ENCODE results near the gene TMEM33. TPM values are rescaled to one million over a fixed set of nuclear protein-coding genes. Genes with fewer than 3 reads are reported as not detected.

Gene TMEM33
- total and polyA plus RNA-seq, 2 experiments from 2014 or later, result 16.5 to 18.9 TPM

DNA sequence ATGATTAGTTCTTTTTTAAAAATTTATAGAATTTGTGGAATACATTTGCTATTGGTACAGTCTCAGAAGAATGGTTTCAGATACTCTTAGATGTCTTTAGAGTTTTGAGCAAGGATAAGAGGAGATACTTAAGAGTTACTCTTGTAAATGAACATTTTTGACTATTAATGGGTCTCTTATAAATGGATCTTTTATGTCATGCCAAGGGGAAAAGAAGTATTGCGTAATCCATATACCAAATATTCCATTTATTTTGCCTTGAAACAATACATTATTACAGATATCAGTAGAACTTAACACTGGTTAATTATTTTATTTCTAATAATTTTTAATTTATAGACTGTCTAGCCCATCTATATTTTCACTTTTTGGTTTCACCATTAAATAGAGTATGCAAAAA lies 29.2 kb downstream of the TMEM33 start:
- Histone ChIP-seq H3K9me3 (ENCODE audit: low read depth) (no peaks in the 10 kb centered on the region), H3K36me3 (no peaks in the 10 kb centered on the region), H3K4me1 (ENCODE audit: low read depth) (no peaks in the 10 kb centered on the region), H3K27me3 (no peaks in the 10 kb centered on the region), H3K27ac (no peak overlapping the region), H3K4me3 (no peak overlapping the region)
- no peak for TF ChIP-seq CTCF (IDR thresholded peaks at IDR 0.05; ENCODE audit: low read depth, low read length)
- no peak for DNase-seq (ENCODE audit: low read depth in 1 of 2, low spot score in 1 of 2)

GRCh38 chr4:41967392-41967791 lies 32.2 kb downstream of the TMEM33 start:
- H3K36me3 ChIP-seq, result no peaks in the 10 kb centered on the region
- TF ChIP-seq CTCF (IDR thresholded peaks at IDR 0.05; ENCODE audit: low read depth, low read length), result no peak

DNA sequence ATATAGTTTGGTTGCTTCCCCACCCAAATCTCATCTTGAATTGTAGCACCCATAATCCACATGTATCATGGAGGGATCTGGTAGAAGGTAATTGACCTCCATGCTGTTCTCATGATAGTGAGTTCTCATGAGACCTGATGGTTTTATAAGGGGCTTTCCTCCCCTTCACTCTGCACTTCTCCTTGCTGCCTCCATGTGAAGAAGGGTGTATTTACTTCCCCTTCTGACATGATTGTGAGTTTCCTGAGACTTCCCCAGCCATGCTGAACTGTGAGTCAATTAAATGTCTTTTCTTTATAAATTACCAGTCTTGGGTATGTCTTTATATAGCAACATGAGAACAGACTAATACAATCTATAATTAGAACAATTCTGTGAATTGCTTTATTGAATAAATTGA lies 34.4 kb downstream of the TMEM33 start:
- Histone ChIP-seq H3K27ac (no peak overlapping the region), H3K36me3 (no peaks in the 10 kb centered on the region), H3K9me3 (ENCODE audit: low read depth) (no peaks in the 10 kb centered on the region), H3K4me1 (ENCODE audit: low read depth) (no peaks in the 10 kb centered on the region), H3K27me3 (no peaks in the 10 kb centered on the region), H3K4me3 (no peak overlapping the region)
- DNase-seq (ENCODE audit: low read depth in 1 of 2, low spot score in 1 of 2), result no peak
- no peak for TF ChIP-seq CTCF (IDR thresholded peaks at IDR 0.05; ENCODE audit: low read depth, low read length)

More at GRCh38 chr4:41967392-41967791, 32.2 kb downstream of the TMEM33 start:
- Histone ChIP-seq H3K9me3 (ENCODE audit: low read depth) (no peaks in the 10 kb centered on the region), H3K4me1 (ENCODE audit: low read depth) (no peaks in the 10 kb centered on the region), H3K27me3 (no peaks in the 10 kb centered on the region), H3K4me3 (no peak overlapping the region), H3K27ac (no peak overlapping the region)
- no peak for DNase-seq (ENCODE audit: low read depth in 1 of 2, low spot score in 1 of 2)

DNA sequence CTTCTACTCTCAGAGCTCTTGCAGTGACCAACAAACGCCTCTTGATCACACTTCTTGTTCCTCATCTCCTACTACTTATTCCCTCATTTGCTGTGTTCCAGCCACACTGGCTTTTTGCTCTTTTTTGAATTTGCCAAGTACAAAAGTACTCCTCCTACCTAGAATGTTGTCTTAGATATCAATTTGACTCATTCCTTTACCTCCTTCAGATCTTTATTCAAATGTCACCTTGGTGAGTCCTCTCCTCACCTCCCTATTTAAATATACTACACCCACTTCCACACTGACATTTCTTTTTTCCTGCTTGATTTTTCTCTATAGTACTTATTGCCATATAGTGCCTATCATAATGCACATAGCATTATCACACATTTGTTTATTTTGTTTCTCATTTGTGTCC lies 40.1 kb downstream of the TMEM33 start:
- Histone ChIP-seq H3K36me3 (no peaks in the 10 kb centered on the region), H3K27ac (no peak overlapping the region), H3K4me1 (ENCODE audit: low read depth) (no peaks in the 10 kb centered on the region), H3K27me3 (no peaks in the 10 kb centered on the region), H3K9me3 (ENCODE audit: low read depth) (no peaks in the 10 kb centered on the region), H3K4me3 (no peak overlapping the region)
- TF ChIP-seq CTCF (IDR thresholded peaks at IDR 0.05; ENCODE audit: low read depth, low read length), result no peak
- no peak for DNase-seq (ENCODE audit: low read depth in 1 of 2, low spot score in 1 of 2)

- DNase-seq (ENCODE audit: low read depth in 1 of 2, low spot score in 1 of 2), result no peak
- no peak for TF ChIP-seq CTCF (IDR thresholded peaks at IDR 0.05; ENCODE audit: low read depth, low read length)
- Histone ChIP-seq H3K36me3 (no peaks in the 10 kb centered on the region), H3K27ac (no peak overlapping the region), H3K27me3 (no peaks in the 10 kb centered on the region), H3K4me3 (no peak overlapping the region), H3K9me3 (ENCODE audit: low read depth) (no peaks in the 10 kb centered on the region), H3K4me1 (ENCODE audit: low read depth) (no peaks in the 10 kb centered on the region)
These were observed 41.7 kb downstream of the TMEM33 start for GRCh38 chr4:41976775-41977516.
